GM12878 (cell line): ENCODE results near the gene APBB1IP. TPM values are rescaled to one million over a fixed set of nuclear protein-coding genes. Genes with fewer than 3 reads are reported as not detected.

Experiments used
- ATAC-seq: fragments of 200-7000 bp; cut with Tn5 transposase; 3 replicates; pipeline ENCODE4 v1.9.1; 2020; ENCODE audit warnings: mild to moderate bottlenecking, moderate library complexity
- BruUV-seq: library from RNA; stranded (reverse); fragments of 400-500 nt; replicated peaks from 2 replicates; lab custom pipeline; 2021; lab: Mats Ljungman, UMichigan
- CTCF ChIA-PET: fragments of 300-600 bp; sonication (Branson Sonifier 250); formaldehyde crosslinking; extraction: SDS; loops from one replicate; lab custom pipeline; 2021; ENCODE audit warnings: inconsistent platforms; lab: Yijun Ruan, JAX
- POLR2A ChIA-PET: fragments of 350-600 bp; formaldehyde crosslinking; extraction: SDS; loops from one replicate; lab custom pipeline; 2021; ENCODE audit warnings: inconsistent platforms; lab: Charles Lee
- RAD21 ChIA-PET: fragments of 300-600 bp; sonication (Branson Sonifier 250); formaldehyde crosslinking; loops from one replicate; lab custom pipeline; 2023; ENCODE audit warnings: antibody characterized with exemption; ENCODE audit not compliant: unreplicated experiment; lab: Charles Lee
- SMC1A ChIA-PET: fragments of 300-600 bp; sonication (Branson Sonifier 250); formaldehyde crosslinking; loops from one replicate; lab custom pipeline; 2023; ENCODE audit not compliant: unreplicated experiment, uncharacterized antibody; lab: Charles Lee
- DNase-seq: peaks from one replicate; pipeline ENCODE4 v3.0.0-alpha.2; 2011; ENCODE audit warnings: low read depth, low spot score
- FAIRE-seq: peaks from 3 replicates; lab custom pipeline; 2011; peaks lifted over from hg19 to GRCh38; lab: Jason Lieb, UNC
- H2AFZ ChIP-seq: 2 replicates; pipeline ENCODE4 v1.6.0; 2011; ENCODE audit warnings: low read depth, low read length, control low read depth; ENCODE audit not compliant: control insufficient read depth
- H3K27ac ChIP-seq: 2 replicates; pipeline ENCODE4 v1.5.1; 2011; ENCODE audit warnings: control low read depth; ENCODE audit not compliant: control insufficient read depth, insufficient read depth
- H3K27me3 ChIP-seq, 2 experiments: replicated peaks in 1 of 2; 2 replicates each; pipeline versions ENCODE4 v1.6.0 to v1.6.1; 2011; ENCODE audit warnings: low read length in 1 of 2; ENCODE audit not compliant: control insufficient read depth in 2 of 2, insufficient read depth in 2 of 2
- H3K36me3 ChIP-seq, 2 experiments: 2 replicates each; pipeline ENCODE4 v1.5.1; 2011; ENCODE audit warnings: low read length in 1 of 2; ENCODE audit not compliant: control insufficient read depth in 2 of 2, insufficient read depth in 2 of 2
- H3K4me1 ChIP-seq: 2 replicates; pipeline ENCODE4 v1.6.1; 2011; ENCODE audit warnings: mild to moderate bottlenecking, low read length, moderate library complexity, mixed read lengths; ENCODE audit not compliant: control insufficient read depth, insufficient read depth
- H3K4me2 ChIP-seq: 2 replicates; pipeline ENCODE4 v1.6.0; 2011; ENCODE audit warnings: control low read depth; ENCODE audit not compliant: control insufficient read depth, insufficient read depth
- H3K4me3 ChIP-seq: fragments of 200-600 bp; sonication (generic); 2 replicates; pipeline ENCODE4 v1.5.1; 2016
- H3K79me2 ChIP-seq: 2 replicates; pipeline ENCODE4 v1.6.0; 2011; ENCODE audit warnings: low read length; ENCODE audit not compliant: control insufficient read depth, insufficient read depth
- H3K9ac ChIP-seq: 2 replicates; pipeline ENCODE4 v1.8.0; 2011; ENCODE audit warnings: low read length, control low read depth, mixed read lengths; ENCODE audit not compliant: control insufficient read depth, insufficient read depth
- H3K9me3 ChIP-seq: replicated peaks from 3 replicates; pipeline ENCODE4 v1.5.1; 2011; ENCODE audit warnings: mild to moderate bottlenecking, low read length; ENCODE audit not compliant: control insufficient read depth, insufficient read depth
- H4K20me1 ChIP-seq: 2 replicates; pipeline ENCODE4 v1.6.0; 2011; ENCODE audit not compliant: control insufficient read depth, insufficient read depth
- ASH2L ChIP-seq: fragments of 300-600, 200-600 bp; sonication (generic); IDR thresholded peaks from 2 replicates; pipeline ENCODE4 v1.6.1; 2017; ENCODE audit warnings: low read depth, mild to moderate bottlenecking, borderline replicate concordance
- BCL3 ChIP-seq: IDR thresholded peaks from 2 replicates; pipeline ENCODE4 v1.6.1; 2011; ENCODE audit warnings: borderline replicate concordance, low read depth, mild to moderate bottlenecking, moderate library complexity, low read length; ENCODE audit not compliant: insufficient read depth, poor library complexity, severe bottlenecking
- BRCA1 ChIP-seq: IDR thresholded peaks from 2 replicates; pipeline ENCODE4 v1.6.1; 2011; ENCODE audit warnings: low read depth, low read length, improper control_type of control experiment
- CEBPB ChIP-seq, 2 experiments: fragments of 150-350 bp in 1 of 2; IDR thresholded peaks; 2 replicates each; pipeline ENCODE4 v1.6.1; 2012 to 2014; ENCODE audit warnings: low read depth in 2 of 2, low read length in 2 of 2, borderline replicate concordance in 1 of 2, inconsistent platforms in 1 of 2
- DPF2 ChIP-seq: fragments of 450-650 bp; IDR thresholded peaks from 2 replicates; pipeline ENCODE4 v1.6.1; 2017; ENCODE audit warnings: mild to moderate bottlenecking
- FOS ChIP-seq: IDR thresholded peaks from 3 replicates; pipeline ENCODE4 v1.6.1; 2011; ENCODE audit warnings: borderline replicate concordance; ENCODE audit not compliant: insufficient read length; ENCODE audit errors: extremely low read depth
- HDGF ChIP-seq: fragments of 450-650 bp; IDR thresholded peaks from 2 replicates; pipeline ENCODE4 v1.6.1; 2016; ENCODE audit warnings: antibody characterized with exemption
- HSF1 ChIP-seq: fragments of 150-350 bp; IDR thresholded peaks from 2 replicates; pipeline ENCODE4 v1.6.1; 2014; ENCODE audit warnings: mild to moderate bottlenecking, low read depth, low read length
- IKZF1 ChIP-seq: fragments of 450-650 bp; conservative IDR thresholded peaks from 2 replicates; pipeline ENCODE4 v1.6.1; 2017; ENCODE audit warnings: antibody characterized with exemption, mild to moderate bottlenecking
- MEF2A ChIP-seq: IDR thresholded peaks from 2 replicates; pipeline ENCODE4 v1.6.1; 2011; ENCODE audit warnings: low read depth, mild to moderate bottlenecking, low read length, moderate library complexity; ENCODE audit not compliant: insufficient read depth
- NR2C2 ChIP-seq: IDR thresholded peaks from 2 replicates; pipeline ENCODE4 v1.6.1; 2011; ENCODE audit warnings: borderline replicate concordance, low read depth; ENCODE audit not compliant: control insufficient read depth, insufficient read length
- POU2F2 ChIP-seq: IDR thresholded peaks from 3 replicates; pipeline ENCODE4 v1.6.1; 2011; ENCODE audit warnings: low read depth, mild to moderate bottlenecking, low read length, borderline replicate concordance
- RBBP5 ChIP-seq: fragments of 200-600 bp; sonication (generic); conservative IDR thresholded peaks from 2 replicates; pipeline ENCODE4 v1.6.1; 2016
- RCOR1 ChIP-seq: conservative IDR thresholded peaks from 2 replicates; pipeline ENCODE4 v1.6.1; 2012; ENCODE audit warnings: low read depth, low read length, improper control_type of control experiment
- RELA ChIP-seq: fragments of 450-650 bp; IDR thresholded peaks from 2 replicates; pipeline ENCODE4 v1.8.0; 2014; ENCODE audit warnings: borderline replicate concordance; ENCODE audit not compliant: partially characterized antibody
- SMAD1 ChIP-seq: fragments of 450-650 bp; IDR thresholded peaks from 2 replicates; pipeline ENCODE4 v1.6.1; 2018; ENCODE audit warnings: mild to moderate bottlenecking, low read depth; ENCODE audit not compliant: partially characterized antibody
- SREBF1 ChIP-seq: IDR thresholded peaks from 2 replicates; pipeline ENCODE4 v1.6.1; 2012; ENCODE audit warnings: mild to moderate bottlenecking, low read length
- SUZ12 ChIP-seq: fragments of 200-600 bp; sonication (generic); IDR thresholded peaks from one replicate; pipeline ENCODE4 v1.6.1; 2018; ENCODE audit warnings: antibody characterized with exemption, mild to moderate bottlenecking; ENCODE audit not compliant: unreplicated experiment
- TBL1XR1 ChIP-seq: IDR thresholded peaks from 2 replicates; pipeline ENCODE4 v1.6.1; 2012; ENCODE audit warnings: low read depth, low read length, improper control_type of control experiment
- TCF7 ChIP-seq: IDR thresholded peaks from 2 replicates; pipeline ENCODE4 v1.6.1; 2014; ENCODE audit warnings: antibody characterized with exemption, borderline replicate concordance
- ZNF384 ChIP-seq: IDR thresholded peaks from 2 replicates; pipeline ENCODE4 v1.6.1; 2012; ENCODE audit warnings: low read depth, mild to moderate bottlenecking, low read length, improper control_type of control experiment, borderline replicate concordance
- WGBS: methylation state at CpG from one replicate; pipeline ENCODE4 v1.1.6; 2016; ENCODE audit warnings: low lambda C conversion rate; ENCODE audit not compliant: insufficient replicate concordance, insufficient coverage; ENCODE audit errors: missing lambda C conversion rate; 5-methylcytosine and 5-hydroxymethylcytosine counted together
- in situ Hi-C: fragments of 300-500 bp; cut with MboI; formaldehyde crosslinking; loops from 9 replicates; pipeline ENCODE4 v1.14.3; 2018; ENCODE audit warnings: mixed read lengths
- intact Hi-C: fragments of 100-400 bp; cut with micrococcal nuclease; formaldehyde crosslinking; loops from one replicate; pipeline ENCODE4 v1.14.2; 2022; ENCODE audit not compliant: unreplicated experiment
- polyA plus RNA-seq, 11 experiments: library from polyadenylated mRNA; depleted of rRNA in 4 of 11; unstranded in 6 of 11; stranded (reverse) in 5 of 11; fragments of >200 nt; fragmentation: Nextera tagmentation in 4 of 11; fragmentation: Illumina TruSeq in 1 of 11; extraction: Ambion mirVana in 4 of 11; extraction: Trizol in 1 of 11; gene quantifications; 1 replicate in 1 of 11; 2 replicates in 10 of 11; pipeline versions ENCODE4 v1.2.1 to v1.2.3, GENCODE V29; 2011 to 2016; ENCODE audit warnings: inconsistent platforms in 2 of 11, missing spikeins in 2 of 11, low read depth in 1 of 11
- total RNA-seq, 4 experiments: library from RNA; depleted of rRNA in 3 of 4; stranded (reverse); fragments of >200 nt in 3 of 4; fragmentation: Illumina TruSeq in 1 of 4; extraction: Trizol in 1 of 4; gene quantifications; 2 replicates each; pipeline versions ENCODE4 v1.2.1 to v1.2.3, GENCODE V29; 2013 to 2021

Gene APBB1IP
- total and polyA plus RNA-seq, 10 of the 15 experiments (the other 5 are each of a cell fraction or from before 2014, with no cell fraction given) = 7.3 to 67.4 (median 19.9) TPM

GRCh38 chr10:26528715-26529393 lies 90.7 kb downstream of the APBB1IP start:
- RAD21 ChIA-PET = interaction anchor here (1.4 kb wide), 1 partner anchor 99 kb away, joined by 4 read pairs; no protein-coding TSS in a partner anchor
- POLR2A ChIA-PET = interaction anchor here (0.6 to 1.1 kb wide), 2 partner anchors 13 to 161 kb away, joined by 3 to 4 read pairs; no protein-coding TSS in a partner anchor
- Histone ChIP-seq H3K27ac (peak overlapping the region; percentile 36), H2AFZ (no peak overlapping the region), H3K79me2 (no peaks in the 10 kb centered on the region; the same call in 1 of the 2 replicates), H3K9ac (0 out of 2 replicates have a peak overlapping the region, but pooled peaks have one; percentile 1), H4K20me1 (no peaks in the 10 kb centered on the region), H3K36me3 (peaks cover 12 to 26% of the 10 kb centered on the region in 2 experiments), H3K4me3 (peak overlapping the region; percentile 21; the same call in 1 of the 2 replicates), H3K27me3 (no peaks in the 10 kb centered on the region), H3K9me3 (no peaks in the 10 kb centered on the region; the same call in 2 of the 3 replicates), H3K4me1 (peaks cover 19% of the 10 kb centered on the region), H3K4me2 (peak overlapping the region; percentile 69)
- 27% methylated on average over 10 of the region's 10 CpGs for WGBS
- ATAC-seq (peak; percentile 85), FAIRE-seq (peak; percentile 52), DNase-seq (peak; percentile 50)
- SMC1A ChIA-PET = interaction anchor here (1.0 to 1.6 kb wide), 9 partner anchors 11 to 194 kb away, joined by 3 to 7 read pairs (median 4); no protein-coding TSS in a partner anchor
- no TSS peak for BruUV-seq
- CTCF ChIA-PET = interaction anchor here (0.6 to 1.8 kb wide), 6 partner anchors 11 to 196 kb away, joined by 3 to 6 read pairs (median 4); no protein-coding TSS in a partner anchor
- intact Hi-C loops = loop anchor here (5.0 kb wide), 1 partner anchor 52 kb away; no protein-coding TSS in a partner anchor
- in situ Hi-C loops = no loop called here
- 0 out of 2 replicates have a peak, but pooled peaks have one; percentile 28 for TF ChIP-seq MEF2A
- TF ChIP-seq SREBF1 = no peak
- TF ChIP-seq RCOR1 = no peak
- TF ChIP-seq IKZF1 = peak; percentile 57
- TF ChIP-seq ZNF384 = no peak
- TF ChIP-seq POU2F2 = no peak
- no peak for TF ChIP-seq RBBP5
- no peak for TF ChIP-seq SUZ12
- TF ChIP-seq FOS = no peak
- TF ChIP-seq BRCA1 = no peak
- no peak for TF ChIP-seq TBL1XR1
- no peak for TF ChIP-seq HSF1
- TF ChIP-seq DPF2 = peak; percentile 55; the same call in 1 of the 2 replicates
- no peak for TF ChIP-seq NR2C2
- no peak for TF ChIP-seq TCF7
- TF ChIP-seq SMAD1 = no peak
- TF ChIP-seq HDGF = no peak
- no peak for TF ChIP-seq ASH2L
- no peak for TF ChIP-seq CEBPB (IDR thresholded peaks at IDR 0.05; ENCODE audit: borderline replicate concordance in 1 of 2, low read depth in 2 of 2, low read length in 2 of 2)
- TF ChIP-seq BCL3 = peak; percentile 9
- TF ChIP-seq RELA = no peak
